Large intestine (tissue), 12 donors: Measurements from ENCODE around the gene OR6C76. TPM values are rescaled to one million over a fixed set of nuclear protein-coding genes. Genes with fewer than 3 reads are reported as not detected.
"Not testable (repeated sequence)": the region's sequence is repeated elsewhere in the genome, so short reads cannot be mapped to it uniquely, and the experiment has no call there.

Experiments
- DNase-seq, 2 donors: peaks; one replicate each; pipeline versions ENCODE4 v3.0.0 to v3.0.0-alpha.2; 2013
- H3K27ac ChIP-seq: one replicate; pipeline ENCODE4 v1.5.1; 2013; ENCODE audit warnings: low read length
- H3K27me3 ChIP-seq: 2 replicates; pipeline ENCODE4 v1.6.1; 2013; ENCODE audit warnings: low read length; ENCODE audit not compliant: control insufficient read depth, insufficient read depth
- H3K36me3 ChIP-seq: 2 replicates; pipeline ENCODE4 v1.6.1; 2013; ENCODE audit warnings: low read length; ENCODE audit not compliant: control insufficient read depth, insufficient read depth
- H3K4me1 ChIP-seq: one replicate; pipeline ENCODE4 v1.6.1; 2013; ENCODE audit warnings: low read length; ENCODE audit not compliant: control insufficient read depth, insufficient read depth
- H3K4me3 ChIP-seq: one replicate; pipeline ENCODE4 v1.5.1; 2013; ENCODE audit warnings: low read length
- H3K9me3 ChIP-seq: one replicate; pipeline ENCODE4 v1.6.1; 2013; ENCODE audit warnings: mild to moderate bottlenecking, low read depth, low read length, moderate library complexity; ENCODE audit not compliant: control insufficient read depth
- whole genome bisulfite sequencing: methylation state at CpG from one replicate; pipeline ENCODE4 v1.1.5; 2013; ENCODE audit warnings: low lambda C conversion rate; ENCODE audit not compliant: insufficient coverage; 5-methylcytosine and 5-hydroxymethylcytosine counted together
- long read RNA-seq, 11 donors: transcript quantifications; one replicate each; lab custom pipeline, GENCODE V29; 2026
- polyA plus RNA-seq: library from polyadenylated mRNA; unstranded; fragments of 120-200 nt; gene quantifications from one replicate; pipeline ENCODE4 v1.2.1, GENCODE V29; 2013

OR6C76 gene
- polyA plus RNA-seq, result not detected
- long read RNA-seq, donor 1, result 0 reads
- long read RNA-seq, donor 2, result 0 reads
- long read RNA-seq, donor 3, result 0 reads
- long read RNA-seq, donor 4, result 0 reads
- long read RNA-seq, donor 5, result 0 reads
- long read RNA-seq, donor 6, result 0 reads
- long read RNA-seq, donor 7, result 0 reads
- long read RNA-seq, donor 8, result 0 reads
- long read RNA-seq, donor 9, result 0 reads
- long read RNA-seq, donor 10, result 0 reads
- long read RNA-seq, donor 11, result 0 reads

- H3K27me3 ChIP-seq, result no peaks in the 10 kb centered on the region
These were observed at the start of gene OR6C76 for GRCh38 chr12:55425954-55426353. TSS of gene OR6C76 (plus strand) at chr12:55426254. CDS start at chr12:55426254, 0 bp downstream.

GRCh38 chr12:55385891-55386290 is 40.2 kb upstream of the OR6C76 start:
- H3K27me3 ChIP-seq, result no peaks in the 10 kb centered on the region
- H3K36me3 ChIP-seq, result no peaks in the 10 kb centered on the region
- no peak overlapping the region for H3K4me3 ChIP-seq
- no peak overlapping the region for H3K27ac ChIP-seq
- H3K9me3 ChIP-seq, result no peaks in the 10 kb centered on the region
- no peak for DNase-seq
- H3K4me1 ChIP-seq, result no peaks in the 10 kb centered on the region

More at GRCh38 chr12:55425954-55426353, at the start of gene OR6C76:
- H3K36me3 ChIP-seq, result no peaks in the 10 kb centered on the region
- H3K4me3 ChIP-seq, result no peak within 1 kb of the TSS
- no peaks in the 10 kb centered on the region for H3K4me1 ChIP-seq
- no CpG with 5 or more reads among the region's 4 CpGs for WGBS
- no peaks in the 10 kb centered on the region for H3K9me3 ChIP-seq
- DNase-seq, result no peak
- H3K27ac ChIP-seq, result no peak within 1 kb of the TSS

- no peak overlapping the region for H3K27ac ChIP-seq
- H3K4me1 ChIP-seq, result no peaks in the 10 kb centered on the region
- DNase-seq, result no peak
- H3K27me3 ChIP-seq, result no peaks in the 10 kb centered on the region
- no peaks in the 10 kb centered on the region for H3K36me3 ChIP-seq
- H3K9me3 ChIP-seq, result peaks cover 4% of the 10 kb centered on the region
- WGBS, result no CpG with 5 or more reads among the region's 23 CpGs
- H3K4me3 ChIP-seq, result no peak overlapping the region
These were observed 33.8 kb upstream of the OR6C76 start for GRCh38 chr12:55392032-55392795.

GRCh38 chr12:55396326-55396725 is 29.7 kb upstream of the OR6C76 start:
- no CpG with 5 or more reads among the region's 1 CpG for WGBS

GRCh38 chr12:55400229-55400628 is 25.8 kb upstream of the OR6C76 start, which contains the start of gene OR6C65:
TSS of gene OR6C65 (plus strand) at chr12:55400529. CDS start at chr12:55400529, 0 bp downstream.
- no CpG with 5 or more reads among the region's 1 CpG for WGBS

More at GRCh38 chr12:55396326-55396725, 29.7 kb upstream of the OR6C76 start:
- Histone ChIP-seq H3K4me1 (no peaks in the 10 kb centered on the region), H3K9me3 (peaks cover 4% of the 10 kb centered on the region), H3K4me3 (no peak overlapping the region), H3K27me3 (no peaks in the 10 kb centered on the region), H3K27ac (no peak overlapping the region), H3K36me3 (no peaks in the 10 kb centered on the region)
- DNase-seq, result no peak

GRCh38 chr12:55407866-55408265 is 18.2 kb upstream of the OR6C76 start:
- no peaks in the 10 kb centered on the region for H3K4me1 ChIP-seq
- H3K27ac ChIP-seq, result no peak overlapping the region
- H3K27me3 ChIP-seq, result no peaks in the 10 kb centered on the region
- no peak overlapping the region for H3K4me3 ChIP-seq
- H3K36me3 ChIP-seq, result no peaks in the 10 kb centered on the region
- H3K9me3 ChIP-seq, result no peaks in the 10 kb centered on the region
- no peak for DNase-seq
- 100% methylated on average over 1 of the region's 1 CpG for WGBS

More at GRCh38 chr12:55400229-55400628, 25.8 kb upstream of the OR6C76 start, which contains the start of gene OR6C65:
- DNase-seq, result no peak
- Histone ChIP-seq H3K27ac (no peak within 1 kb of the TSS), H3K36me3 (no peaks in the 10 kb centered on the region), H3K9me3 (no peaks in the 10 kb centered on the region), H3K4me3 (no peak within 1 kb of the TSS), H3K27me3 (no peaks in the 10 kb centered on the region), H3K4me1 (no peaks in the 10 kb centered on the region)

GRCh38 chr12:55409133-55409532 is 16.9 kb upstream of the OR6C76 start:
- H3K4me1 ChIP-seq, H3K4me3 ChIP-seq, H3K36me3 ChIP-seq, H3K9me3 ChIP-seq, H3K27ac ChIP-seq, H3K27me3 ChIP-seq, DNase-seq: not testable (repeated sequence)
- WGBS, result 100% methylated on average over 1 of the region's 1 CpG

- H3K9me3 ChIP-seq, H3K36me3 ChIP-seq, H3K4me3 ChIP-seq, H3K4me1 ChIP-seq, DNase-seq, H3K27me3 ChIP-seq, H3K27ac ChIP-seq: not testable (repeated sequence)
- WGBS, result no CpG with 5 or more reads among the region's 15 CpGs
These were observed 13.9 kb upstream of the OR6C76 start for GRCh38 chr12:55412138-55412537.

GRCh38 chr12:55413498-55414388 is 12.3 kb upstream of the OR6C76 start:
- not testable (repeated sequence) for H3K9me3 ChIP-seq, H3K4me1 ChIP-seq, H3K27ac ChIP-seq, H3K36me3 ChIP-seq, H3K27me3 ChIP-seq, DNase-seq, H3K4me3 ChIP-seq
- no CpG with 5 or more reads among the region's 6 CpGs for WGBS

- H3K4me1 ChIP-seq, H3K27me3 ChIP-seq, H3K4me3 ChIP-seq, H3K36me3 ChIP-seq, H3K9me3 ChIP-seq, DNase-seq, H3K27ac ChIP-seq: not testable (repeated sequence)
- WGBS, result no CpG with 5 or more reads among the region's 11 CpGs
These were observed 11.6 kb upstream of the OR6C76 start for GRCh38 chr12:55414396-55414823.
